GM23338 (cell line): ENCODE results near the gene ENDOV. TPM values are rescaled to one million over a fixed set of nuclear protein-coding genes. Genes with fewer than 3 reads are reported as not detected.

Experiments used
- ATAC-seq: fragments of 200-7000 bp; cut with Tn5 transposase; 3 replicates; pipeline ENCODE4 v1.9.1; 2020
- DNase-seq: peaks from one replicate; pipeline ENCODE4 v3.0.0-alpha.2; 2015; ENCODE audit warnings: low spot score
- H2AFZ ChIP-seq: fragments of 200-600 bp; sonication (generic); 2 replicates; pipeline ENCODE4 v1.8.0; 2016; ENCODE audit warnings: antibody characterized with exemption, mild to moderate bottlenecking, moderate library complexity
- H3F3A ChIP-seq: fragments of 200-600 bp; sonication (generic); replicated peaks from 2 replicates; pipeline ENCODE4 v1.8.0; 2017; ENCODE audit warnings: antibody characterized with exemption, mixed run types, low read depth
- H3K27ac ChIP-seq: fragments of 200-600 bp; sonication (generic); 2 replicates; pipeline ENCODE4 v1.6.1; 2016; ENCODE audit warnings: low read depth
- H3K27me3 ChIP-seq: fragments of 200-600 bp; sonication (generic); 2 replicates; pipeline ENCODE4 v1.8.0; 2016; ENCODE audit warnings: mild to moderate bottlenecking, mixed run types, moderate library complexity; ENCODE audit not compliant: insufficient read depth
- H3K36me3 ChIP-seq: fragments of 200-600 bp; sonication (generic); 2 replicates; pipeline ENCODE4 v1.8.0; 2016; ENCODE audit warnings: mild to moderate bottlenecking; ENCODE audit not compliant: insufficient read depth
- H3K4me1 ChIP-seq: fragments of 200-600 bp; sonication (generic); 2 replicates; pipeline ENCODE4 v1.8.0; 2016; ENCODE audit warnings: mild to moderate bottlenecking, moderate library complexity; ENCODE audit not compliant: insufficient read depth
- H3K4me2 ChIP-seq: fragments of 200-600 bp; sonication (generic); 2 replicates; pipeline ENCODE4 v1.7.1; 2017; ENCODE audit warnings: mixed run types
- H3K4me3 ChIP-seq: fragments of 200-600 bp; sonication (generic); 2 replicates; pipeline ENCODE4 v1.6.1; 2016; ENCODE audit warnings: mixed run types
- H3K79me2 ChIP-seq: fragments of 200-600 bp; sonication (generic); replicated peaks from 2 replicates; pipeline ENCODE4 v1.8.0; 2017; ENCODE audit warnings: mild to moderate bottlenecking; ENCODE audit not compliant: insufficient read depth
- H3K9me2 ChIP-seq: fragments of 200-600 bp; sonication (generic); 2 replicates; pipeline ENCODE4 v1.8.0; 2017; ENCODE audit not compliant: insufficient read depth
- H4K20me1 ChIP-seq: fragments of 200-600 bp; sonication (generic); replicated peaks from 2 replicates; pipeline ENCODE4 v1.8.0; 2017; ENCODE audit warnings: mild to moderate bottlenecking; ENCODE audit not compliant: insufficient read depth
- H3K27ac Mint-ChIP-seq: 2 replicates; pipeline ENCODE4 v1.8.0; 2020; ENCODE audit warnings: inconsistent platforms, mild to moderate bottlenecking, moderate library complexity, mixed read lengths
- H3K27me3 Mint-ChIP-seq: 3 replicates; pipeline ENCODE4 v1.8.0; 2022; ENCODE audit warnings: low read depth, mild to moderate bottlenecking, moderate library complexity, mixed read lengths, inconsistent platforms; ENCODE audit not compliant: insufficient read depth, poor library complexity
- H3K36me3 Mint-ChIP-seq: 3 replicates; pipeline ENCODE4 v1.8.0; 2021; ENCODE audit warnings: low read depth, mild to moderate bottlenecking, inconsistent platforms, moderate library complexity, mixed read lengths
- H3K4me1 Mint-ChIP-seq: 3 replicates; pipeline ENCODE4 v1.8.0; 2020; ENCODE audit warnings: mild to moderate bottlenecking, inconsistent platforms, mixed read lengths
- H3K4me3 Mint-ChIP-seq: 3 replicates; pipeline ENCODE4 v1.8.0; 2021; ENCODE audit warnings: moderate library complexity, mild to moderate bottlenecking, inconsistent platforms, mixed read lengths
- H3K9me3 Mint-ChIP-seq: 3 replicates; pipeline ENCODE4 v1.8.0; 2020; ENCODE audit warnings: moderate library complexity, mild to moderate bottlenecking, inconsistent platforms, mixed read lengths
- CREB1 ChIP-seq: fragments of 250-450 bp; sonication (Bioruptor Pico); IDR thresholded peaks from 2 replicates; pipeline ENCODE4 v1.5.0; 2020; ENCODE audit warnings: low read depth, mild to moderate bottlenecking, moderate library complexity
- ETS1 ChIP-seq: IDR thresholded peaks from 2 replicates; pipeline ENCODE4 v1.6.1; 2016; ENCODE audit warnings: antibody characterized with exemption
- EZH2 ChIP-seq: fragments of 200-600 bp; sonication (generic); IDR thresholded peaks from one replicate; pipeline ENCODE4 v1.8.0; 2017; ENCODE audit warnings: antibody characterized with exemption, mild to moderate bottlenecking, low read depth; ENCODE audit not compliant: unreplicated experiment
- EZH2phosphoT487 ChIP-seq: fragments of 200-600 bp; sonication (generic); IDR thresholded peaks from one replicate; pipeline ENCODE4 v1.8.1; 2018; ENCODE audit warnings: antibody characterized with exemption; ENCODE audit not compliant: unreplicated experiment
- NANOG ChIP-seq: IDR thresholded peaks from 2 replicates; pipeline ENCODE4 v1.6.1; 2016; ENCODE audit warnings: antibody characterized with exemption, borderline replicate concordance
- REST ChIP-seq: IDR thresholded peaks from one replicate; pipeline ENCODE4 v1.6.1; 2018; ENCODE audit warnings: antibody characterized with exemption; ENCODE audit not compliant: unreplicated experiment
- STAT1 ChIP-seq: IDR thresholded peaks from one replicate; pipeline ENCODE4 v1.6.1; 2016; ENCODE audit warnings: antibody characterized with exemption; ENCODE audit not compliant: unreplicated experiment
- ZNF114 ChIP-seq: fragments of 250-450 bp; sonication (Bioruptor Pico); IDR thresholded peaks from 2 replicates; pipeline ENCODE4 v1.5.0; 2020; ENCODE audit warnings: mild to moderate bottlenecking, moderate library complexity
- ZNF331 ChIP-seq: fragments of 250-450 bp; sonication (Bioruptor Pico); IDR thresholded peaks from 2 replicates; pipeline ENCODE4 v1.5.0; 2020; ENCODE audit warnings: low read depth, mild to moderate bottlenecking, moderate library complexity
- ZNF462 ChIP-seq: fragments of 250-450 bp; sonication (Bioruptor Pico); IDR thresholded peaks from 2 replicates; pipeline ENCODE4 v1.5.0; 2020; ENCODE audit warnings: mild to moderate bottlenecking, moderate library complexity
- polyA plus RNA-seq: library from polyadenylated mRNA; unstranded; fragments of >200 nt; fragmentation: Nextera tagmentation; extraction: Ambion mirVana; gene quantifications from 2 replicates; pipeline ENCODE4 v1.2.1, GENCODE V29; 2016
- total RNA-seq: library from RNA; depleted of rRNA; stranded (reverse); fragments of >200 nt; shearing (Covaris generic); gene quantifications from 2 replicates; pipeline ENCODE4 v1.2.3, GENCODE V29; 2014

ENDOV gene
- total and polyA plus RNA-seq, 2 experiments from 2014 or later, result 11.5 to 16.1 TPM

DNA sequence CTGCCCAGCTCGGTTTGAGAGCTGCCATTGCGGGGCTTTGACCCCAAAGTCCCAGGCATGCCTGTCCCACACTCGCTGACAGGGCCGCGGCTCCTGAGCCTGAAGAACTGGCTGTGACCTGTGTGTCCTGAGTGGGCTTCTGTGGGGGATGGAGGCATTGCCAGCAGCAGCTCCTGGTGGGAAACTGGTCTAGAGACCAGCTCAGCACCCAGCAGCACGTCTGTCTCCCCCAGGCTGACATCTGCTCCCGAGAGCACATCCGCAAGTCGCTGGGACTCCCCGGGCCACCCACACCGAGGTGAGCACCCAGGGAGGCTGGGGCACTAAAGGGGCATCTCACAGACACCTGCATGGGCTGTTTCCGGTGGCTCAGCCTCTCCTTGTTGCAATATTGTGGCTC, 13.4 kb downstream of the ENDOV start:
- no peak overlapping the region for H3K4me3 ChIP-seq
- no peak for ATAC-seq

More for the DNA sequence above, 13.4 kb downstream of the ENDOV start:
- Mint-ChIP-seq H3K27me3 (peaks cover 8% of the 10 kb centered on the region), H3K4me3 (no peak overlapping the region), H3K27ac (no peak overlapping the region), H3K36me3 (no peaks in the 10 kb centered on the region; the same call in 2 of the 3 replicates), H3K4me1 (peaks cover 4% of the 10 kb centered on the region; the same call in 2 of the 3 replicates), H3K9me3 (no peaks in the 10 kb centered on the region)
- no peak for TF ChIP-seq REST
- no peak for TF ChIP-seq EZH2
- TF ChIP-seq EZH2phosphoT487, result no peak
- no peak for TF ChIP-seq ZNF462 (CRISPR knock-in tag)
- no peak for TF ChIP-seq NANOG
- no peak for TF ChIP-seq ZNF331 (CRISPR knock-in tag)
- no peak for TF ChIP-seq CREB1
- no peak for TF ChIP-seq STAT1
- no peak for TF ChIP-seq ZNF114 (CRISPR knock-in tag)
- no peak for TF ChIP-seq ETS1
- no peaks in the 10 kb centered on the region for H3K9me2 ChIP-seq
- DNase-seq, result no peak
- no peaks in the 10 kb centered on the region for H3F3A ChIP-seq
- H3K4me1 ChIP-seq, result no peaks in the 10 kb centered on the region
- no peaks in the 10 kb centered on the region for H3K27me3 ChIP-seq
- no peak overlapping the region for H3K4me2 ChIP-seq
- H3K36me3 ChIP-seq, result no peaks in the 10 kb centered on the region
- no peak overlapping the region for H3K27ac ChIP-seq
- no peaks in the 10 kb centered on the region for H4K20me1 ChIP-seq
- no peaks in the 10 kb centered on the region for H3K79me2 ChIP-seq
- no peak overlapping the region for H2AFZ ChIP-seq
